NCI-H748 treated with DMSO at 0.1 percent for 48 hours (cell line): ENCODE measurements around the gene QDPR.
A peak's percentile ranks its signal among the peaks of the same experiment; 100 is the strongest.
"Not testable (repeated sequence)": the region's sequence is repeated elsewhere in the genome, so short reads cannot be mapped to it uniquely, and the experiment has no call there.

ENCODE experiments used
- DNase-seq: peaks from one replicate; lab custom pipeline; 2025; lab: John Stamatoyannopoulos, UW

Gene QDPR

DNA sequence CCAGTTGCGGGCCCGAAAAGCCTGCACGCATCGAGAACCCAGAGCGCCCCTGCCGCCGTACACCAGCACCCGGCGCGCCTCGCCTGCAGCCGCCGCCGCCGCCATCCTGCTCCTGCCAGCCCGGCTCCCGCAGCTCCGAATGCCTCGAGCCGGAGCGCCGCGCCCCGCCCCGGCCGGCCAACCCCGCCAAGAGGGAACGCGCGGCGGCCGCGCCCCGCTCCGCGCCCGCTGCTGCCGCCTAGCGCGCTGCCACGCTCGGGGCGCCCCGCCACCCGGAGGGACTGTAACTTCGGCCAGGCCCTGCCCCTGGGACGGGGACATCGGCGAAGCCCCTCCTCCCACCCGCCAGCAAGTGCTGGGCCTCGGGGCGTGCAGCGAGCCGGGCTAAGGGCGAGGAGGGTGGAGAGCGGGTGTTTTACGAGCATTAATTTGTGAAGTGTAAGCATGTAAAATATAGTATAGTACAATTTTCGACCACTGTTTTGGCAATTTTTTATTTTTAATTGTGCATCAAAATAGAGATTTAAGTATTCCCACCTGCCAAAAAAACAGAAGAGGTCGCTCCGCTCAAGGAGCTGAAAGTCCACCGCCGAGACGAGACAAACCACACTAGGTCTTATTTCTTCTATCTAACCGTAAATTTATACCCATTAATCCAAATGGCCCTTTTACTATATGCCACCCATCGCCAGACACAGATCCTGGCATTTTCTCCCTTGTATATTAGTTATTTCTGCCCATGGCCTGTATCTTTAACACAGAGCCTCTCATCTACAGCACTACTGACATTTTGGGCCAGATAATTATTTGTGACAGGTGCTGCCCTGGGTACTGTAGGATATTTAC, at the start of gene QDPR:
TSS of gene QDPR (minus strand) at position 141 of the 846 bp plus-strand sequence. CDS start at position 105, 36 bp downstream.
- peak; percentile 11 for DNase-seq

GRCh38 chr4:17561195-17561909, 49.5 kb upstream of the QDPR start:
- DNase-seq, result no peak

- DNase-seq, result no peak
These were observed 48.3 kb upstream of the QDPR start for GRCh38 chr4:17560065-17560673.

DNA sequence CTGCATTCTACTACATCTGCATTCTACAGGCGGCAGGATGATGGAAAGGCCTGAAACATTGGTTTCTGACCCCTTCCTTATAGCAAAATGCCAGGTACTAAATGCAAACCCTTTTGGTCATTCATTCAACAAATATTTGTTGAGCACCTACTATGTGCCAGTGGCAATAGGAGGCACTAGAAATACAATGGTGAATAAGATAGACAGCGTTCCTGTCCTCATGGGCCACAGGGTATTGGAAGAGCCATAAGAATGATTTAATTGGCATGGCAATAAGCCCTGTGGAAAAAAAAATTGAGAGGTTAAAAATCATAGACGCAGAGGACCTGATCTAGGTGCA, 47.8 kb upstream of the QDPR start:
- DNase-seq, result no peak

DNA sequence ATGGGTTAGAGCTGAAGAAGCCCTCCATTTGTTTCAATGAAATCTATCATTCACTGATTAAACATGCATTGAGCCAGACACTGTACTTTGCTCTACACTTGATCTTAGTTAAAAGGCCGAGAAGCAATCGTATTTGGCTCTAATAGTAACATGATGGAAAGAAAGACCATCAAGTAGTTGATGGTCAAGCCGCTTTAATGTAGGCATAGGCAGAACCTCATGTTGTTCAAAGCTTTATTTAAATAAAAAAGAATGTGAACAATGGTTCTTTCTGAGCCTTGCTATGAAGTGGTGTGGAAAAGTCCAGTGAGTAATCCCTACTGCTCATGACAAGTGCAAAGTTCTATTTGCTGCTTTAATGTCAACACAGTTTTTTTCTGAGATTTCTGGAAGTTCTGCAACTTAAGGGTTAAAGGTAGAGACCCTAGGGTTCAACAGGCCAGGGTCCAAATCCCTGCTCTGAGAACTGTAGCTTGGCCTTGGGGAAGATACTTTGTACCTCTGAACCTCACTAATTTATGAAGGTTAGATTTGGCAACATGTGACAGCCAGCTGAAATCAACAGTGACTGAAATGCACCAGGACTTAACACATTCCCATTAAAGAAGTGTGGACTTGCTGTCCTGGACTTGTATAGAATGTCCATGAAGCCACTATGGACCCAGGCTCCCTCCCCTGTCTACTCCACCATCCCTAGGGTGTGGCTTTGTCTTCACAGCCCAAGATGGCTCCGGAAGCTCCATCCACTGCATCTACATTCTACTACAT, 47.2 kb upstream of the QDPR start:
- no peak for DNase-seq

- no peak for DNase-seq
These were observed 46.0 kb upstream of the QDPR start for GRCh38 chr4:17557880-17558279.

DNA sequence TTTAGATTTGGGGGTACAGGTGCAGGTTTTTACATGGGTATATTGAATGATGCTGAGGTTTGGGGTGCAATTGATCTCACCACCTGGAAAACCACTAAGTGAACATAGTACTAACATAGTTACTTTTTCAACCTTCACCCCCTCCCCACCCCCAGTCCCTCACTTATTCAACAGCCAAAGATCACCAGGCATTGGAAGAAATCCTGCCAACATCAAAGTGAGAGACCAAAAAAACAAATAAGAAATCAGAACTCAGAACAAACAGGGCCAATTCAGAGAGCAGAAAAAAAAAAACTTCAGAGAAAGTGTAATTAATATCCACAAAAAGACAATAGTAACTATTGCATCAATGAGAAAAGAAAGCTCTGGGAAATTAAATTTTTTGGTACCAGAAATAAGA, 44.6 kb upstream of the QDPR start:
- DNase-seq, result no peak

DNA sequence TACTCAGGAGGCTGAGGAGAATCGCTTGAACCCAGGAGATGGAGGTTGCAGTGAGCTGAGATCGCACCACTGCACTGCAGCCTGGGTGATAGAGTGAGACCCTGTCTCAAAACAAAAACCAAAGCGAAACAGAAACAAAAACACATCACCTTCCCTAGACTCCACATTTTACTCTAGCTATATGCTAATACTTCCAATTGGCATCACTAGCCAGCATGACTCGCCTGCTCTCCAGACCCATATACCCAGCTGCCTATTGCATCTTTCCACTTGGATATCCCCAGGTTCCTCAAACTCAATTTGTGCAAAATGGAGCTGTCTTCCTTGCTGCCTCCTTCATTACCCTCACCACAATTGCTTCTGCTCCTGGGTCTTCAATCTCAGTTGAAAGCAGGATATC, 42.7 kb upstream of the QDPR start:
- DNase-seq, result no peak

DNA sequence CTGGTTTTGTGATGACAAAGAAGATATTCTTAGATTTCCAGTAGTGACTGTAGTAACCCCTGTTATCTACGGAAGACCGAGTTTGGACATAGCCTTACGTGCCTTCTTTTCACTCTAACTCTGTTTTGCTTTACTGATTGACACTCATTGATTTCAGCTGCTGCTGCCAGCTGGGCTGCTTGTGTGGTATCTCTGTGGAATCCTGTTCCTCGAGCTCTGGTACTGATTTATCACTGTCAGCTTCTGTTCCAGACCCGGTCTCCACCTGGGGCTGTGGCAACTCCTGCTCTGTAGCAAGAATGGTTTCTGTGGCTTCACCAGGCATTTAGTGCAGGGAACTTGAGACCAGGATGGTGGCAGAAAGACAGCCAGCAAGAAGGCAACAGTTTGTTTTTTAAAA, 40.5 kb upstream of the QDPR start:
- no peak for DNase-seq

DNA sequence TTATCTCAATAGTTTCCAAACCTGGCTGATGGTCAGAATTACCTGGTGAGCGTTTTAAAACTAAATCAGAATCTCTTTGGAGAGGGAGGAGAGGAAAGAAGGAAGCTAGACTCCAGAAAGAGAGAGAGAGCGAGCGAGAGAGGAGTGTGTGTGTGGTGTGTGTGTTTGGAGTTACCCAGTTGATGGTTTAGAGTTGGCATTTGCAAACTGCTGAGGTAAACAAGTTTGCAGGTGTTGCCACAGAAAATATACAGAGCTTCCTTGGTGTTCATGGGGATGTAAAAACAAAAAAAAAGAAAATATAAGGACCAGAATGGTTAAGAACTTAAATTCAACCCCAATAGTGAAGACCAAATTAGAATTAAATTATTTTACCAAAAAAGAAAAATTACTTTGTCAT, 38.7 kb upstream of the QDPR start:
- no peak for DNase-seq

DNA sequence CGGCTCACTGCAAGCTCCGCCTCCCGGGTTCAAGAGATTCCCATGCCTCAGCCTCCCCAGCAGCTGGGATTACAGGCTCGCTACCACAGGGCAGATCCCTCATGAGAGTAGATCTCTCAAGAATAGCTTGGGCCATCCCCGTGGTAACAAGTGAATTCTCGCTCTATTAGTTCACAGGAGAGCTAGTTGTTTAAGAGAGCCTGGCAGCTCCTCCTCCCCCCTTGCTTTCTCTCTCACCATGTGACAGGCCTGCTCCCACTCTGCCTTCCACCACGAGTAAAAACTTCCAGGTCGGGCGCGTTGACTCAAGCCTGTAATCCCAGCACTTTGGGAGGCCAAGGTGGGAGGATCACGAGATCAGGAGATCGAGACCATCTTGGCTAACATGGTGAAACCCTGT, 34.8 kb upstream of the QDPR start:
- no peak for DNase-seq

- DNase-seq, result no peak
These were observed 34.3 kb upstream of the QDPR start for GRCh38 chr4:17546222-17546621.

DNA sequence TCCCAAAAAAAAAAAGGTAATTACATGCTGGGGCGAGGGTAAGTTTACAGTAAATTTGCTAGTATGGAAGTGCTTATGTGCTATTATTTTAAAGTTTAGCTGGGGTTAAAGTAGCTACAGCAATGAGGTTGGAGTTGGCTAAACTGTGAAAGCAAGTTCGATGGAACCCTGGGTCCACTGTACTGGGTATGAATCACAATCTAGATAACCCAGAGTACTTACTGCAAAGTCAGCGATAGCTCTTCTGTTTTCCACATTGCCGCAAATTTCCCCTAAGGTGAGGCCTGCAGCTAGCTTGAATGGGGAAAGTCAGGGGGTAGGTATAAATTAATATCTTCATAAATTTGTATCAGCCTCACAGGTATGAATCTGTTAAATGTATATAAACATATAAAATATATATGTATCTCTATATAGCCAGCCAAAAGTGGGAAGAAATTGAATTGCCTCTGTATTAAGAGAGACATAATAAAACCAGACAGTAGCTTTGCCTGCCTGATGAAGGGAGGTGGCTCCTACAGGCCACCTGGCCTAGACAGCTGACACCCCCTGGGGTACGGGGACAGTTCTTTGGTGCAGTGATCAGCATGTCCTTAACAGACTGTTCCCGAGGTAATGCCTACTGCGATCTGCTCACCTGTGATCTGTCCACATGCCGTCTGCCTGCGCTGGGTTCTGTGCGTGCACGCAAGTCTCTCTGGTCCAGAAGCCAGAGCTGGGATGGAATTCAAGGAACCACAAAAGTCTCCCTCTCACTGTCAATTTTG, 33.7 kb upstream of the QDPR start:
- no peak for DNase-seq

GRCh38 chr4:17544831-17545234, 32.9 kb upstream of the QDPR start:
- DNase-seq, result peak; percentile 91

GRCh38 chr4:17544205-17544604, 32.3 kb upstream of the QDPR start:
- DNase-seq, result peak; percentile 87

DNA sequence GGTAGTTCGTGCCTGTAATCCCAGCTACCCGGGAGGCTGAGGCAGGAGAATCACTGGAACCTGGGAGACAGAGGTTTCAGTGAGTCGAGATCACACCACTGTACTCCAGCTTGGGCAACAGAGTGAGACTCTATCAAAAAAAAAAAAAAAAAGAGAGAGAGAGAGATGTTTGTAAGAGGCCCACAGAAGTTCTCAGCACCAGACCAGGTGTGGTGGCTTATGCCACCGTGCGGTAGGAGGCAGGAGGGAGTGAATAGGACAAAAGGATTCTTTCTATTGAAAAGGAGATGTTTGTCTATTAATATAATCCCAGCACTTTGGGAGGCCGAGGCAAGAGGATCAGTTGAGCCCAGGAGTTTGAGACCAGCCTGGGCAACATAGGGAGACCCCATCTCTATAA, 25.2 kb upstream of the QDPR start:
- DNase-seq, result not testable (repeated sequence)

GRCh38 chr4:17535906-17536305, 24.0 kb upstream of the QDPR start:
- DNase-seq, result no peak

- no peak for DNase-seq
These were observed 23.4 kb upstream of the QDPR start for GRCh38 chr4:17535242-17535641.

- no peak for DNase-seq
These were observed 22.8 kb upstream of the QDPR start for GRCh38 chr4:17534705-17535104.

GRCh38 chr4:17531538-17532285, 19.8 kb upstream of the QDPR start:
- no peak for DNase-seq
